ENCODE results near the gene ELK1.
"Not testable (repeated sequence)": the region's sequence is repeated elsewhere in the genome, so short reads cannot be mapped to it uniquely, and the experiment has no call there.

Gene ELK1, protein sequence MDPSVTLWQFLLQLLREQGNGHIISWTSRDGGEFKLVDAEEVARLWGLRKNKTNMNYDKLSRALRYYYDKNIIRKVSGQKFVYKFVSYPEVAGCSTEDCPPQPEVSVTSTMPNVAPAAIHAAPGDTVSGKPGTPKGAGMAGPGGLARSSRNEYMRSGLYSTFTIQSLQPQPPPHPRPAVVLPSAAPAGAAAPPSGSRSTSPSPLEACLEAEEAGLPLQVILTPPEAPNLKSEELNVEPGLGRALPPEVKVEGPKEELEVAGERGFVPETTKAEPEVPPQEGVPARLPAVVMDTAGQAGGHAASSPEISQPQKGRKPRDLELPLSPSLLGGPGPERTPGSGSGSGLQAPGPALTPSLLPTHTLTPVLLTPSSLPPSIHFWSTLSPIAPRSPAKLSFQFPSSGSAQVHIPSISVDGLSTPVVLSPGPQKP

DNA sequence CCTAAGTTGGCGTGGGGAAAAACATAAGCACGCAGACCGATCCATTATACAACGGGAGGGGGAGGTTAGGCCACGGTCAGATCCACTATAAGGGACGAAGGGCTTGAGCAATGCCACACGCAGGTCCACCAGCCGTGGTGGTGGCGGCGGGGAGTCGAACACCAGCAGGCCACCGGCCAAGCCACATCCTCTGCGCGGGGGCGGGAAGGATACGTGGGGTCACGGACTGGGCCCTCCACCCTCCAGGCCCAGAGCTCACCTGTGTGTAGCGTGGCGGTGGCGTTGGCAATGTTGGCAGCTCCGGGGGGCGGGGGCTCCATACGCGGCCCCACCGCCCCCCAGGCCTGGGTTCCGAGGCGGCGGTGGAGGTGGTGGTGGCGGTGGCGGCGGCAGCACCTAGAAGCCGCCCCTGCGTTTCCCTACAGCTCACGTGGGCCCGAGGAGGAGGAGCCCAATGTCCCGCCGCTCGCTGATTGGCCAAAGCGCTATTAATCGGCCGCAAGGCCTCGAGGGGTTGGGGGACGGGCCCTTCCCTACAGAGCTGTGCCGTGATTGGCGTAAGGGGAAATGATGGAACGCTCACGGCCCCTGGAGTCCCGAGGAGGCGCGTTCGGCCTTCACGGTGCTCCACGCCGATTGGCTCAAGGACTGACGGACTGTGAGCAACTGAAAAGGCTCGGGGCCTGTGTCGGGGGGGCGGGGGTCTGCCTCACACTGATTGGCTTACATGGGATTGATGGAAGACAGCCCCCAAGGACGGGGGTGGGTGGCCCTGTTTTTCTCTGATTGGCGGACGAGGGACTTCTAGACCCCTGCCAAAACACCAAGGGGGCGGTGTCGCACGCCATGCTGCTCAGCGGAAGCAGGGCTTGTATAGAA lies at the start of gene ELK1:
Gene ELK1 (minus strand): TSS at position 400 of the 879 bp plus-strand sequence. CDS start 9,122 bp downstream, outside the sequence.
- in situ Hi-C loops (cut with HindIII; ENCODE audit: low sequenced_read_pairs): no loop called here

DNA sequence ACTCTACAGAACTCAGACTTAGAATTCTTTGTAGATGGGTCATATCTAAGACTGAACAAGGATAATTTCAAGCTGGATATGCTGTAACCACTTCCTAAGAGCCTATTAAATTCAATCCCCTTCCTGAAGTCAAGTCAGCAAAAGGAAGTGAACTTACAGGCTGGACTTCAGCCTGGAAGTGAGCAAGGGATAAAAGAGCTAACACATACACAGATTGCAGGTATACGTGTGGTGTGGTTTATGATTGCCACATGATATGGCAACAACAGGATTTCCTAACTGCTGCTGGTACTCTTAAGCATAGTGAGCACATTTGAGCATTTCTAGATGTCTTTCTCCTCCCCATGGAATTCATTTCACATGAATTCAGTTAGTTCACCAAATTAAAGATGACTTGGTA lies 46.8 kb upstream of the ELK1 start:
- in situ Hi-C loops (cut with HindIII; ENCODE audit: low sequenced_read_pairs): no loop called here

DNA sequence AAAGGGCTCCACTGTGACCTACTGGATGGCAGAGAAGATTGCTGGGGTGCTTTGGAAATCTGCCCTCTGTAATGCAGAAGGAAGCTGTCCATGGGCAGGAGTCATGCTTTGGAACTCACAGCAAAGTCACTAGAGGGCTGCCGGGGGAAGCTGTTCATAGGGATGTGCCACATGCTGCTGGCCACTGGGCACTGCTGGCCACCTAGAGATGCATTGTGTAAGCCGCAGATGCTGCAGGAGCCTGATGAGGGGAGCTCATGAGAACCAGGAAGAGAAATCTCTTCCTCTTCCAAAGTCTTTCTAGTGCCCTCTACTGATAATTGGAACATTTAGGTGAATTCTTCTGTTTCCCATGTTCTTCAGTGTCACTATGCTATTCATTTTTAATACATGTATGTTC lies 39.8 kb upstream of the ELK1 start:
- in situ Hi-C loops (cut with HindIII; ENCODE audit: low sequenced_read_pairs): no loop called here

DNA sequence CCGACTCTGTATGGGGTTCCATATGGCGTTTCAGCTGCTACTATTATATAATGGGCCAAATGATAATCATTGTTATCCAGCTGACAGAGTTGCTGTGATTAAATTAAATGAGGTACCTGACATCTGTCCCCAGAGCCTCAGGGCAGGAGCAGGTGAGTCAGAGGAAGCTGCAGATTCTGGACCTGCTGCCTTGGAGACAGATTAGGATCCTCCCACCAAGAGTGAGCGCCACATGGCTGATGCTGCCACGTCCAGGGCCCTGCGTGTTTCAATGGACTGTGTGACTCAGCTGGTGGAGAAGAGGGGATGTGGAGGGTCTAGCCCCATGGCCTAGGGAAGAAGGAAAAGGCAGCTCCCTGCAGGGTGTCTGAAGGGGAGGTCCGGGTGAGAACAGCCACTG lies 36.9 kb upstream of the ELK1 start:
- in situ Hi-C loops (cut with HindIII; ENCODE audit: low sequenced_read_pairs): no loop called here

DNA sequence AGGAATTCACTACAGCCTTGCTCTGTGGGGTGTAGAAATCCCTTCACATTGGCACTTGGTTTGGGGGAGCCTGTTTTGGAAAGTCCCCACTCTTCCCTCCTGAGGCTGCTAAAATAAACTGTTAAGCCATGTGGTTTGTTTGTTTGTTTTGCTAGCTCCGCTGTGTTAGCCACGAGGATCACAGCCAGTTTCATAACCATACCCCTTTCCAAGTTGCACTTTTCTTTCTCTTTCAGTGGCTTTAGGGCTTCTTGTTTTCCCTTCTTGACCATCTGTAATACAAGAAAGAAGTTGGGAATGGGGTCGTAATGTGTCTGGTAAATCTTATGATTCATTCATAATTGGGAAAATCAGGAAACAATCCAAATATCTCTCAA lies 33.5 kb upstream of the ELK1 start:
- in situ Hi-C loops (cut with HindIII; ENCODE audit: low sequenced_read_pairs): no loop called here

DNA sequence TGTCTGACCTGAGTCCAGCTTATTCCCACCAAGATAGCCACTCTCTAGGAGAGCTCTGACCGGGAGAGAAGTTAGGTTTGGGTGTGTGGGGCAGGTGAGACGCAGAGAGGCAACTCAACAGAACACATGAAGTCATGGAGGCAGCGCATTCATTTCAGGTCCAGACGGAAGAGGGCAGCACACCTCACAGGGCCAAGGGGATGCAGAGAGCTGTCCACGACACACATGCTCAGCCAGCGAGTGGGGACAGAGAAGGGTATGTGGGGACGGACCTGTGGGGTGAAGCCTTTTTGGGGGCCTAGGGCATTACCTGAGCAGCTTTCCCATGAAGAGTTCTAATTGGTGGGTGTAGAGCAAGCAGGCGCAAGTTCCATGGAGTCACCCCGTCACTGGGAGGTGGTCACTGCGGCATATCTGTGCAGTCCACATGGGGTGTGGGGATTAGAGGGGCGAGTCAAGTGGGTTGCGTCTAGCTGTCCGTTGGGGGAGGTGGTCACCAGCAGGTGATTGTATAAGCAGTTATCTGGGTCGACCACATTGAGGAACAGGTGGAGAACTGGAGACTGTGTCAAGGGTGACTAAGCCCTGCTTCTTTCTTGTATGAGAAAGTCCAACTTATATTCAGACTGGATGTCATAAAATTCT lies 32.9 kb upstream of the ELK1 start:
- in situ Hi-C loops (cut with HindIII; ENCODE audit: low sequenced_read_pairs): no loop called here

DNA sequence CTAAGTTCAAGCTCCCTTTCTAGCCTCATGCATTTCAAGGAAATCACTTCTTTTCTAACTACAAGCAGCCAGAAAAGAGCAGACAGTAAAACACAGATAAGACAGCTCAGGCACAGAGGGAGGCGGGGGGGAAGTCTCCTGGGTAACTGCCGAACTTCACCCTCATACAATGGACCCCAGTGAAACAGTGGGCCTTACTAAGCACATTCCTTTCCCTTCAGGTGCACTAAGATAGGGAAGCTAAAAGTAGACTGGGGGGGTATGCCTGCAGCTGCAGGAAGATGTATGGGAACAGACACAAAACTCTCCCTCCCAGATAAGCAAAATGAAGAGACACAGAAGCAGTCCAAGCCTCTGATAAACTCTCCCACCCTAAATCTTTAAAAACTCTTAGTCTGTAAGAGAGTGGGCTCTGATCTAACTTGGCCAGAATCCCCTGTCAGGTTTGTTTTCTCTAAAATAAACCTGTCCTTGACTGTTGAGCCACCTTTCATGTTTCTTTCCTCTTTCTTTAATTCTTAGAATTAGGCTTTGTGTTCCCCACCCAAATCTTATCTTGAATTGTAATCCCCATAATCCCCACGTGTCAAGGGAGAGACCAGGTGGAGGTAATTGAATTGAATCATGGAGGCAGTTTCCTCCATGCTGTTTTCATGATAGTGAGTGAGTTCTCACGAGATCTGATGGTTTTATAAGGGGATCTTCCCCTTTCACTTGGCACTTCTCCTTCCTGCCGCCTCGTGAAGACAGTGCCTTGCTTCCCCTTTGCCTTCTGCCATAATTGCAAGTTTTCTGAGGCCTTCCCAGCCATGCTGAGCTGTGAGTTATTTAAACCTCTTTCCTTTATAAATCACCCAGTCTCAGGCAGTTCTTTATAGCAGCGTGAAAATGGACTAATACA lies 25.8 kb upstream of the ELK1 start:
- in situ Hi-C loops (cut with HindIII; ENCODE audit: low sequenced_read_pairs): not testable (repeated sequence)

DNA sequence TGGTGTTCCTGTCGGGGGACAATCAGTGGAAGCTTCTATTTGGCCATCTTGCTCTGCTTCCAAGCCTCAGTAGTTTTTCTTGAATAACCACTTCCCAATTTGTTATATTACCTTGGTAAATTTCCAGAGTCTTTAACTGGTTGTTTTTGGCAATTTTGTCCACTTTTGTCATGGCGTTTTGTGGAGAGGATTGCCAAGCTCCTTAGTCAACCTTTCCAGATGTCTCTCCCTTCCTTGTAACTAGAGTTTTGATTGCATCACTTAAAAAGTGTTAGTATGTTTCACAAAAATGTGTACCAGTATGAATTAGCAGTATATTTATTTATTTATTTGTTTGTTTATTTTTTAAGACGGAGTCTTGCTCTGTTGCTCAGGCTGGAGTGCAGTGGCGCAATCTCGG lies 24.4 kb upstream of the ELK1 start:
- in situ Hi-C loops (cut with HindIII; ENCODE audit: low sequenced_read_pairs): no loop called here

DNA sequence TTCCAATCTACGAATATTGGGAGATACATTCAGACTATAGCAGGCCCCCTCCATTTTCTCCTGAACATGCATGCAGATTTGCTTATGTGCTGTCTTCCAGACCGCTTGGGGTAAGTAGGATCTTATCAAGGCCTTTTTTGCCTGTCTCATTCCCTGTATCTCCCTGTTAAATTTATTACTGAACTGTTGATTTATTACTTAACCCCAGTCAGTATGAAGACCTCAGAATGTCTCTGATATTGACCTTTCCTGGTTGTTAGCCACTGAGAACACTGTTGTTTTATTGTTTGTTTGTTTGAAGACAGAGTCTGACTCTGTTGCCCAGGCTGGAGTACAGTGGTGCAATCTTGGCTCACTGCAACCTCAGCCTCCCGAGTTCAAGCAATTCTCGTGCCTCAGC lies 15.4 kb upstream of the ELK1 start:
- in situ Hi-C loops (cut with HindIII; ENCODE audit: low sequenced_read_pairs): not testable (repeated sequence)

DNA sequence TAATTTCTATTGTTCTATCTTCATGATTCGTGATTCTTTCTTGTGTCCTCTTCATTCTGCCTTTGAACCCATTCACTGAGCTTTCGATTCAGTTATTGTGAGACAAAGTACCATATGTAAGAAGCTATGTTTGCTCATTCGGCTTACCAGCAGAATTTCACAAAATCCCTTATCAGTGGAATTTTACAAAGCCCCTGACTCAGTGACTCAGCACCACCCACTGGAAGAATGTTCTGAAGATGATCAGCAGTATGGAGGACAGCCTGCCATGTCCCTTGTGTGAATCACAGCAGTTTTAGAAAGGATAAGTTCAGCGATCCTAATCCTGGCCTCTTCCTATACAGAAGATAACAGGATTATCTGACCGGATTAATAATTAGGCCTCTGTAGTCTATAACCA lies 14.4 kb upstream of the ELK1 start:
- in situ Hi-C loops (cut with HindIII; ENCODE audit: low sequenced_read_pairs): no loop called here

DNA sequence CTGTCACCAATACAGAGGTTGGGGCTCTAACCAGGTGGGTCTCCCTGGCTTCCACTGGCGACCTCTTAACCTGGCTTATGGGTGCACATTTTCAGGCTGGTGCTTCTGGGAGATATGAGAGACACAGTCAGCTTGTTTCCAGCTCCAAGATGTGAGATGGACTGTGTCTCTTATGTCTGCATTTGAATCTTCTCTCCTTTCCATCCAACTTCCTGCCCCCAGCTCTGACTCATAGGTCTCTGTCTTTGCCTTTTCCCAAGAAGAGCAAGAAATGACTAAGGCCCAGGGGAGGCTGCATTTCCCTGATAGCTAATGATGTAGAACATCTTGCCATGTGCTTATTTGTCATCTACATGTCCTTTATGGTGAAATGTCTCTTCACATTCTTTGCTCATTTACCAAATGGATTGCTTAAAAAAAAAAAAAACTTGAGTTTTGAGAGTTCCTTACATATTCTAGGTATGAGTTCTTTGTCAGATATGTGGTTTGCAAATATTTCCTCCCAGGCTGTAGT lies 11.8 kb upstream of the ELK1 start:
- in situ Hi-C loops (cut with HindIII; ENCODE audit: low sequenced_read_pairs): no loop called here

DNA sequence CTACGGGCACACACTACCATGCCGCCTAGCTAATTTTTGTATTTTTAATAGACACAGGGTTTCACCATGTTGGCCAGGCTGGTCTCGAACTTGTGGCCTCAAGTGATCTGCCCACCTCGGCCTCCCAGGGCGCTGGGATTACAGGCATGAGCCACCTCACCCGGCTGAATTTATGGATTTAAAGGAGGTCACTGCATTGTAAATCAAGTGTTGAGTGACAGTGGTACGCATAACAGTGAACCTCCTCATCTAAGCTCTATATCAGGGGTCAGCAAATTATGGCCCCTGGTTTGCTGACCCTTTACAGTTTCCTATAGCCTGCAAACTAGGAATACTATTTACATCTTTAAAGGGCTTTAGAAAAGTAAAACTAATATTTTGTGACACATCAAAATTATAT lies 11.2 kb upstream of the ELK1 start:
- in situ Hi-C loops (cut with HindIII; ENCODE audit: low sequenced_read_pairs): no loop called here

DNA sequence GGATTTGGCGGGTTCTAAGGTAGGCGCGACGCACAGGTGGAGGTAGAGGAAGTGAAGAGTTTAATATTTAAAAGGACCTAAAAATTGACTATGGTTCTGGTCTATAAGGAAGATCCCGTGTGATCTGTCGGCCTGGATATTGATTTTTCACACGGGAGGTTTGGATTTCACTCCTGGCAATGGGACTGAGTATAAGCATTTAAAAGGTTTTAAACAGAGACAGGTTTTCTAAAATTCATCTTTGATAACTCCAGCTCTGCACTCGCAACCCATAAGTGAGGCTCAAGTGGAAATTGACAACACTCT lies 9.0 kb upstream of the ELK1 start:
- in situ Hi-C loops (cut with HindIII; ENCODE audit: low sequenced_read_pairs): no loop called here

DNA sequence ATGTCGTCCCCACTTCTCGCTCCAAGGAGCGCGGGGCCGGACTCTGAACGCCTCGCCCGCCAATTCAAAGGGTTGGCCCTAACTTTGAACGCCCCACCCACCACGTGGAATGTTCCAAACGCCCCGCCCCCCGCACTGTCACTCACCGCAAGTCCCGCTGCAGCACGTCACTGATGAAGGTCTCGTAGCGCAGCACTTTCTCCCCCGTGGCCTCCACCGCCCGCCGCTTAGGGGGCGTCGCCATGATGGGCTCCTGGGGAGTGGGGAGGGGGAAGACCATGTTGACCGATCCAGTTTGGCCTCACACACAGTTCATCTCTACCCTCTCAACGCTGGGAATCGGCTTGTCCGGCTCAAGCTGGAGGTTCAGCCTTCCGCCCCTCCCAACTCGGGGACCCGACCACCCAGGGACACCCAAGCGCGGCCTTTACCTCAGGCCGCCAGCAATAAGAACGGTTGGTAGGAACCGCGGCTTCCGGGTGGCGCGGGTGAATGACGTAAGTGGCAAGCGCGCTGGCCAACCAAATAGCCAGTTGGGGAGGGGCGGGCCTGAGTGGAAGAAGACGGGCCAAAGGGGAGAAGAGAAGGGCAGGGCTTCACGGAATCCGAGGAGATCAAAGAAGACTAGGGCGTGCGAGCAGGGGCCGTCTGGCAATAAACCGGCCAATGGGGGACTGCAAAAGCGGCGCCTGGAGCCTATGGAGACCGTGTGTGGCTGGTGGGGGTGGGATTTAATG lies 8.5 kb upstream of the ELK1 start, which contains the start of gene UXT:
Gene UXT (minus strand): TSS at position 497 of the 737 bp plus-strand sequence. CDS start 253 bp downstream, at position 244.
- in situ Hi-C loops (cut with HindIII; ENCODE audit: low sequenced_read_pairs): no loop called here

DNA sequence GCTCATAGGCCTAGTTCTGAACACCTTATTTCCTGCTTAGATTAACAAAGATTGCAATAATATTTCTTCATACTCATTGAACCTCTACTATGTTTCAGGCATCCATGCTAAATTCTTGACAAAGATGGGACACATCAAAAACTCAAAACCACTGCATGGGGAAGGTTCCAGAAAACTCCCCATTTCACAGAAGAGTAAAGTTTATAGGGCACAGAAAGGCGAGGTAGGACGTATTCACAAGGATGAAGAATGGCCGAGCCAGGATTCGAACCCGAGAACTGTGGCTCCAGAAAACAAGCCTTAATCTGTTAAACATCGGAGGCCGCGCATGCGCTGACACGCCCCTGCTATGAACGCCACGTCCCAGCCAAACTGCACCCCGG lies 7.9 kb upstream of the ELK1 start:
- in situ Hi-C loops (cut with HindIII; ENCODE audit: low sequenced_read_pairs): no loop called here

DNA sequence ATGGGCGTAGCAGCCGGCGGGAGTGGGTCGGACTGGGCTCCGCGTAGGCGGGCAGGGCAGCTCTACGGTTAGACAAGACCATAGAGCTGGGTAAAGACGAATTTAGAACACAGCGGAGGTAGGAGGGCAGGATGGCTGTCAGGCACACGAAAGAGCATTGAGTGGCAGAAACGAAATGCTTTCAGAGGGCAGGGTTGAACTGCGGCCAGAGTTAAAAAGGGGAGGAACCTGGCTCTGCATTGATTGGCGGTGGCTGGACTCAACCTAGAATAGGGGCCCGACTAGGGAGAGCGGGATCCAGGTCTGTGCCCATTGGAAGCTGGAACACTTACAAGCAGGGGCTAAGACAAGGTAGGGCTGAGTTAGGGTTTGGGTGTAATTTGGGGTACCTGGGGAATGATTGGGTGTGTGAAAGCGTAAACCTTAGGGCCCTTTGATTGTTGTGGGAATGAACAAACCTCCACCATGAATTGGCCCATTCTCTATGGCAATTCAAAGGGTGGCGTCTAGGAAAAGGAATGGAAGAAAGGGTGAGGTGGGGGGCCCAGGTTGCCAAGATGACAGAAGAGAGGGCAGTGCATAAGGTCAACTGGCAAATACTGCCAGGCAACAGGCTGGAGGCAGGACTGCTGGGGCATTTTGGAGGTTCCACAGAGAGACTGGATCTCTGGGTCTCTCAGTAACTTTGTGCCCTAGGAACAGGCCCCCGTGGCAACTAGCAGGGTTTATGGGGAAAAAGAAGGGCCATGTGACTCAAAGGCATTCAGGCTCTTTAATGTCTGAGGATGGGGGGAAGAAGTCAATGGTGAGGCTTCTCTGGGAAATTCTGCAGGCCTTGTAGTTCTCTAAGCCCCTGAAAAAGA lies 911 bp upstream of the ELK1 start:
- in situ Hi-C loops (cut with HindIII; ENCODE audit: low sequenced_read_pairs): no loop called here

DNA sequence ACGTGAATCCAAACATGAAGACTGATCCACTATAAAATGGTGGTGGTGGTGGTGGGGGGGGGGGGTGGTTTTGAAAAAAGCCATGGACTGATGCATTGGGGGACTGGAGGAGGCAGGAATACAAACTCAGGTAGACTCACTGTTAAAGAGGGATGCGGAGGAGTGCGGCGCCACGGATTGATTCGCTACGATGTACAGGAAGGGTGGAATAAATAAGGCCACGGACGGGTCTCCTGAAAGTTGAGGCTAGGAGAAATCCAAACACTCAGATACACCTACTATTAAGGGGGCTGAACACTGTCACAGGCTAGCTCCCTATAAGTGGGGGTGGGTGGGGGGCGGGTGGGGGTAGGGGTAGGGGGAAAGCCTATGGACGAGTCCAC lies 591 bp downstream of the ELK1 start:
- in situ Hi-C loops (cut with HindIII; ENCODE audit: low sequenced_read_pairs): no loop called here

DNA sequence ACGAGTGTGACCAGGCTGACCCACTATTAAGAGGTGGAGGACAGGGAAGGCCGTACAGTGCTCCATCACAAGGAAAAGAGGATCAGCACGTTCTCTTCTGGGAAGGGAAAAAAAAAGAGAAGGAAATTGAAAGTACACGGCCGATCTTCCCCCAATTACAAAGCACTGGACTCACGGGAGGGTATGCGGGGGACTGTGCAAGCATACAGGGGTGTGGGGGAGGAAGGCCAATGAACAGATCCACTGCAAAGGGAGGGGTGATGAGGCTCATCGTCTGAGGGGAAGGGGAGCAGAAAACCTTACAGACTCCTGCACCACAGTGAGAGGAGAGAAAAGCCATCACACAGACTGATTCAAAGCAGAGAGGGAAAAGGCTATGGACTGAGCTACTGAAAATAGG lies 1.1 kb downstream of the ELK1 start:
- in situ Hi-C loops (cut with HindIII; ENCODE audit: low sequenced_read_pairs): no loop called here

DNA sequence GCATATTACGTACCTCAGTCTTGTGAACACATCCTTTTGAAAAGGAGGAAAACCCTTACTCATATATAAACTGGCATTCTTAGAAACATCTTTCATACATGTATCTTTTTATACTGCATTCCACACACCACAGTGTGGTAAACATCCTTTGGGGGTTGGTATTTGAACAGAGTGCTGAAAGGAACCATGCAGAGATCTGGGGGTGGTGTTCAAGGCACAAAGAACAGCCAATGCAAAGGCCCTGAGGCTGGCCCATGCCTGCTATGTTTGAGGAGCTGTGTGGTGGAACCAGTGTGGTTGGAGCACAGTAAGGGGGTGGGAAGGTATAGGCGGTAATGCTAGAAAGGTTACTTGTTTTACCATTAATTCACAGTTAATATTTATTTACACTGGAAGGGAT lies 2.0 kb downstream of the ELK1 start:
- in situ Hi-C loops (cut with HindIII; ENCODE audit: low sequenced_read_pairs): no loop called here
